GM21390 (cell line): Measurements from ENCODE around the gene BRIP1.
A peak's percentile ranks its signal among the peaks of the same experiment; 100 is the strongest.
"Not testable (repeated sequence)": the region's sequence is repeated elsewhere in the genome, so short reads cannot be mapped to it uniquely, and the experiment has no call there.

Experiments used
- ATAC-seq: cut with Tn5 transposase; IDR thresholded peaks from one replicate; pipeline ENCODE4 v1.9.1; 2021; ENCODE audit not compliant: unreplicated experiment

The BRIP1 gene

DNA sequence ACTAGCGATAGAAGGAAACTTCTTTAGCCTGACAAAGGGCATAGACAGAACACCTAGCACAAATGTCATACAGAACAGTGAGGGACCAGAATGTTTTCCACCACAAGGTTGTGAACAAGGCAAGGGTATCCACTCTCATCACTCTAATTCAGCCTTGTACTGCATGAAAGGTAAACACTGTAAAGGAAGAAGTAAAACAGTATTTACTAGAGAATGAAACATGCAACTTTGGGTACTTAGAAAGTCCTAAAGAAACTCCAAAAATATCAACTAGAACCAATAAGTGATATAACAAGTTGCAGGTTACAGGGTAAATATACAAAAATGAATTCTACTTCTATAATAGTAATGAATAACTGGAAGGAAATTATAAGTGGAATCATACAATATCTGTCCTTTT, 32.2 kb downstream of the BRIP1 start:
- ATAC-seq = no peak

GRCh38 chr17:61828694-61829093, 34.6 kb downstream of the BRIP1 start:
- ATAC-seq = no peak

GRCh38 chr17:61827649-61828395, 35.5 kb downstream of the BRIP1 start:
- ATAC-seq = no peak

DNA sequence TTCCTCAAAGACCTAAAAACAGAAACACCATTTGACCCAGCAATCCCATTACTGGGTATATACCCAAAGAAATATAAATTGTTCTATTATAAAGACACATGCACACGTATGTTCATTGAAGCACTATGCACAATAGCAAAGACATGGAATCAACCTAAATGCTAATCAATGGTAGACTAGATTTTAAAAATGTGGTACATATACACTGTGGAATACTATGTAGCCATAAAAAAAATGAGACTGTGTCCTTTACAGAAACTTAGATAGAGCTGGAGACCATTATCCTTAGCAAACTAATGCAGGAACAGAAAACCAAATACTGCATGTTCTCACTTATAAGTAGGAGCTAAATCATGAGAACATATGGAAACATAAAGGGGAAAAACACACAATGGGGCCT, 36.5 kb downstream of the BRIP1 start:
- not testable (repeated sequence) for ATAC-seq

DNA sequence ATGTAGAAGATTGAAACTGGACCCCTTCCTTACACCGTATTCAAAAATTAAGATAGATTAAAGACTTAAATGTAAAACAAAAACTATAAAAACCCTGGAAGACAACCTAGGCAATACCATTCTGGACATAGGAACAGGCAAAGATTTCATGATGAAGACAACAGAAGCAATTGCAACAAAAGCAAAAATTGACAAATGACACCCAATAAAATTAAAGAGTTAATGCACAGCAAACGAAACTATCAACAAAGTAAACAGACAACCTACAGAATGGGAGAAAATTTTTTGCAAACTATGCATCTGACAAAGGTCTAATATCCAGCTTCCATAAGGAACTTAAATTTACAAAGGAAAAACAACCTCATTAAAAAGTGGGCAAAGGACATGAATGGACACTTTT, 37.1 kb downstream of the BRIP1 start:
- ATAC-seq = not testable (repeated sequence)

DNA sequence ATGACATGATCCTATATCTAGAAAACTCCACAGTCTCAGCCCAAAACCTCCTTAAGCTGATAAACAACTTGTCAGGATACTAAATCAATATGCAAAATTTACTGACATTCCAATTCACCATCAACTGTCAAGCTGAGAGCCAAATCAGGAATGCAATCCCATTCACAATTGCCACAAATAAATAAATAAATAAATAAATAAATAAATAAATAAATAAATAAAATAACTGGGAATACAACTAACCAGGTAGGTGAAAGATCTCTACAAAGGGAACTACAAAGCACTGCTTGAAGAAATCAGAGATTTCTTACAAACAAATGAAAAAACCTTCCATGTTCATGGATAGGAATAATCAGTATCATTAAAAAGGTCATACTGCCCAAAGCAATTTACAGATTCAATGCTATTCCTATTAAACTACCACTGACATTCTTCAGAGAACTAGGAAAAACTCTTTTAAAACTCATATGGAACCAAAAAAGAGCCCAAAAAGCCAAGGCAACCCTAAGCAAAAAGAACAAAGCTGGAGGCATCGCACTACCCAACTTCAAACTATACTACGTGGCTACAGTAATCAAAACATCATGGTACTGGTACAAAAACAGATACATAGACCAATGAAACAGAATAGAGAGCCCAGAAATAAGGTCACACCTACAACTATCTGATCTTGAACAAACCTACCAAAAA, 37.7 kb downstream of the BRIP1 start:
- ATAC-seq = no peak

DNA sequence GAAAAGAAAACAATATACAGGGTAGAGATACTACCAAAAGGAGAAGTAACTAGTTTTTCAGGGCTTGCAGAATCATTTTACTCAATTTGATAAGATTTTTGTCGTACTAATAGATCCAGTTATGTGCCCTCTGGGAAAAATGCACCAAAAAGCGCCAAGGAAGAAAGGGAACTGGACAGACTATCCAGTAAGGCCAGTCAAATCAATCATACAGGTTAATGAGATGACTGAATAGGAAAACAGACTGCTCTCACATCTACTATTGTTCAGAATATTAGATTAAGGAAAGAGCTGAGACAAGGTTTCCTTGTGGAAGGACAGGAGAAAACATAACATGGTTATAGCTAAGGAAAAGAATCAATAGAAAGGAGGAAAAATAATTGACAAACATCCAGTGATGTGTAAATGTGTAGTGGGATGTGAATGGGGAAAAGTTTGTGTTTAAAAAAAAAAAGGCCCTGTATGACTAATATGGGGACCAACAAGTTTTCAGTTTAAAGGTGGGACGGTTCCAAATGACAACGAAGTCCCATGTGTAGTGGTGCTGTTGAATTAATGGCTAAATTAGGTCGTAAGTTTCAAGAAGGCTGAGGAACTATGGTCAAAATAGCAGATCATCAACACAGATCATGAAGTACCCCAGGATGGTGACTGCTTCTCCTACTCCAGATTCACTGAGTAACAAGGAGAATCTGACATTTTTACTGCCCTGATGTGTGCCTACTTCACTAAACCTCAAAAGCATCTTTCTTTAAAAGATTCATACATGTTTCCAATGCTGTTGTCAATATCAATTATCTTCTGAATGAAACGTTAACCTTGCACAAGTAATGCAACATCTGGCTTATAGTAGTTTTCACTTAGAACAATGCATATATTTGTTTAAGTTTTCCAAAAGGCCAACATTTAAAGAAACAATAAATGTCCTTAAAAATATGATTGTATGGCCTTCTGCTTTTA, 40.7 kb downstream of the BRIP1 start:
- ATAC-seq = peak; percentile 54

DNA sequence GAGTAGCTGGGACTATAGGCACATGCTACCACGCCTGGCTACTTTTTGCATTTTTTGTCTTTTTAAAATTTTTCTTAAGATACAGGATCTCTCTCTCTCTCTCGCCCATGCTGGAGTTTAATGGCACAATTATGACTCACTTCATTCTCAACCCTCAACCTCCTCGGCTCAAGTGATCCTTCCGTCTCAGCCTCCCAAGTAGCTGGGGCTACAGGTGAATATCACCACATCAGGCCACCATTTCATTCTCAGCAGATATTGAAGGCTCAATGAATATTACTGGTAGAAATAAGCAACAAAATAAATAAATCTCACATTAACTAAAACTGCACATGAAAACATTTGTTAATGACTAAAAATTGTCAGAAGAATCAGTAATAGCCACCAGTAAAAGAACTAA, 41.7 kb downstream of the BRIP1 start:
- no peak for ATAC-seq

DNA sequence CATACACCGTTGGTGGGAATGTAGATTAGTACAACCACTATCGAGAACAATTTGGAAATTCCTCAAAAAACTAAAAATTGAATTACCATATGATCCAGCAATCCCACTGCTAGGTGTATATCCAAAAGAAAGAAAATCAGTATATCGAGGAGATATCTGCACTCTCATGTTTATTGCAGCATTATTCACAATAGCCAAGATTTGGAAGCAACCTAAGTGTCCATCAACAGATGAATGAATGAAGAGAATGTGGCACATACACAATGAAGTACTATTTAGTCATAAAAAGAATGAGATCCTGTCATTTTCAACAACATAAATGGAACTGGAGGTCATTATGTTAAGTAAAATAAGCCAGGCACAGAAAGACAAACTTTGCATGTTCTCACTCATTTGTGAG, 44.1 kb downstream of the BRIP1 start:
- ATAC-seq = not testable (repeated sequence)

DNA sequence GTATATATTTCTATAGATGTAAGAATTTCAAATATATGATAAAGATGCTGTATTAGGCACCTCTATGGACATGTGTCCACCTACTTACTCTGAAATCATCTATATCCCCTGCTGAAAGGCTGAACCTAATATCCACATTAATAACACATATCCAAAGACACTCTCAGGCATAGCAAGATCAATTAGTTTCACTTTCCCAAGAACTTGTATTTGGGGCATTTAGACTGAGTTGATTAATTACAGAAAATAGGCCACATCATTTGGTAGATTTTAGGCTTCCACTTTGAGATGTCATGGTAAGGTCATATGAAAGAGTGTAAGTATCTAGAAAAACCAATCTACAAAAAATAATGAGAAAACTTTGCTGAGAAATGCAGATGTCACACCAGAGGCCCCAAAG, 45.1 kb downstream of the BRIP1 start:
- no peak for ATAC-seq

- ATAC-seq = no peak
These were observed 45.9 kb downstream of the BRIP1 start for GRCh38 chr17:61817452-61817851.

GRCh38 chr17:61816538-61816937, 46.8 kb downstream of the BRIP1 start:
- ATAC-seq = no peak

- no peak for ATAC-seq
These were observed 47.3 kb downstream of the BRIP1 start for GRCh38 chr17:61815863-61816503.

DNA sequence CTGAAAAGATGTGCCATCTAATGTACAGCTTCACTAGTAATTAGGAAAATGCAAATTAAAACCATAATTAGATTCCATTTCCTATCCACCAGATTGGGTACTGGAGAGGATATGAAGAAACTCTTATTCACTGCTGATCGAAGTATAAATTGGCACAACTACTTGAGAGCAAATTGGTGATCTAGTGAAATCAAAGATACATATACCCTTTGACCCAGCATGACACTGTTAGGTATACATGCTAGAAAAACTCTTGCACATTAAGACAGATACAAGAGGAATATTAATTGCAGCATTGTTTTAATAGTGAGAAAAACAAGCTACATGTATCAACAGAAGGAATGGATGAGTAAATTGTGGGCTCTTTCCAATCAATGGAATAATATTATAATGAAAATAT, 48.8 kb downstream of the BRIP1 start:
- no peak for ATAC-seq

DNA sequence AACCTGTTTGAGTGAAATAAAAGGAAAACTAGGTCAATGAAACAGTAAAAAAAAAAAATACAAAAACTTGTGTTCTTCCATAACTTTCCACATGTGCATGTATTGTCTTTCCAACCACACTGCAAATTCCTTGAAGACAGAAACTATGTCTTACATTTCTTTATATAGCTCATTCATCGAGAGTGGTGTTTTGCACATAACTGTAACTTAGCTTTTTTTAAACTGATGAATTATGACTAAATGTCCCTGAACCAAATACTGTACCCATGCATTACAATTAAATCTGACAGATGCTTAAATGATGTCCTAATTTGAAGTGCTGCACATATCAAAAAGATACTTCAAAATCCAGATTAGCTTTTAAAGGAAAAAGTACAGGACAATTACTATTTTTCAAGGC, 50.1 kb downstream of the BRIP1 start:
- no peak for ATAC-seq

DNA sequence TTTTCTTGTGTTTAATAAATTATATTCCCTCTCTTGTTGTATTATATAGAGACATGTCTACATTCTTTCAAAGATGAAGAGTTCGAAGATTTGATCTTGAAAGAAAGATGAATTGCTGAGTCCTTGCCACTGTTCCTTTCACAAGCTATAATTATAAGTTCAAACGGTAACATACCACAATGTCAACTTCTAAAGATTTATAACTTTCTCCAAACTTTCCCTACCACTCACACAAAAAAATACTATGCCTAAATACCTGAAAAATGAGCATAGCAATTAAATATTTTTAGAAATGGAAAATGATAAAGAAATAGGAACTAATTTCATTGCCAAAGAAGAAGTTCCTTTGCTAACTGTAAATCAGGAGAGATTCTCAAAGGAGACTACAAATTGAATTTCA, 50.6 kb downstream of the BRIP1 start:
- no peak for ATAC-seq

DNA sequence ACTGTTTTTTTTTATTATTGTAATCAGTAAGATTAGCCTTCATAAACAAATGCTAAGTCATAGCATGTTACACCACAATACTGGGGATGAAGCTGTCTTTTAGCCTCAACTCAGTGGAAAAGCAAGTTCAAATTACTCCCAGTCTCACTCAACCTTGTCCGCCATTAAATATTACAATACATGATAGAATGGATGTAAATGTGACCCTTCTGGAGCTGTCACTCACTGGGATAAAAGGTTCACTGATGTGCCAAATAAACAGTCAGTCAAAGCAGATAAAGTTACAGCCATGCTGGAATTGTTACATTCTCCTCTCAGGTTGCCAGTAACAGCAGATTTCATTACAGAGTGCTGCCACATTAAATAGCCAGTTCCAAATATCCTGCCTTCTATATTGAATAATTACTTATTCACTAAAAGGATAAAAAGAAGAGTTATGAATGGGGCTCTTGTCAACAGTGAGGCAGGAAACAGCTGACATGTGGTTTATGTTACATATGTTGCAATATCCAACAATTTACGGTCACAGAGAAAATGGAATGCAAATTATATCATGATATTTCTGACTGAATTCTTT, 53.4 kb downstream of the BRIP1 start:
- ATAC-seq = no peak

DNA sequence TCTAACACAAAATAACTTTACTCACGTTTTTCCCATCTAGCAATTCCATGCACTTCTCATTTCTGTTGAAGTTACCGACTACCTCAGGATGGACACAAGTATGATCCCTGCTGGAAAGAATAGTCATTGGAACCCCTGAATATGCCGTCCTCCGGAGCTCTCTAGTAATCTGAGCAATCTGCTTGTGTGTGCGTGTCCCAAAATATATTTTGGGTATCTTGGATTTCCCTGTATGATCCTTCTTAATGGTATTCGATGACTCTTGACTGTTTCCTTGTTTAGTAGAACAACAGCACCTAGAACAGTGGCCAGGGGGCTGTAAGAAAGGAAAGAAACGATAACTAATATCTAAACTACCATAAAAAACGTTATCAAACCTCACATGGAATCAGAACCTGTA, 54.9 kb downstream of the BRIP1 start:
- ATAC-seq = no peak

GRCh38 chr17:61806936-61807335, 56.4 kb downstream of the BRIP1 start:
- no peak for ATAC-seq

DNA sequence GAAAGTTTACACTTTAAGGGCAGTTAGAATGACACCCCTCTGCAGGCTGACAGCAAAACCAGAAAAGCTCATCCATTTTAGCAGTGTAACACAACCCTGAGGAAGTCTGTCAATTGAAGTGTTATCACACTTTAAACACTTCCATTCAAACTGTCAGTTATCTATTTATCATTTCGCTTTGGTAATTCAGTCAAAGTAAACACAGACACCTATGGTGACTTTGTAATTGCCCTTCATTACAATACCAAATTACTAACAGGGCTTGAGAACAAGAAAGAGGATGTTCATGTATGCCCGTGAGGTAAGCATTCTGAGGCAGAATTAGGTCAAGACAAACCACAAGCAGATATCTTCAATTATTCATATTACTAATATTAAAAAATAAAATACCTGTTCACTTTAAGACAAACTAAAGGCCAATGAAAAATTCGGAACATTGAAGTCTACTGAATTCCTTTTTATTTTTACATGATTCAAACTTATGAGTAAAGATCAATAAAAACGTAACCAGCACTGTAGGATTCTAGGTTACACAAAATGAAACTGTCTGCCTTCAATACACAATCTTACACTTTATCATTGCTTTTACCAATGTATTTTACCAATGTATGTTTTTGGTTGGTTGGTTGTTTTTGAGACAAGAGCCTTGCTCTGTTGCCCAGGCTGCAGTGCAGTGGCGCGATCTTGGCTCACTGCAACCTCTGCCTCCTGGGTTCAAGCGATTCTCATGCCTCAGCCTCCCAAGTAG, 57.1 kb downstream of the BRIP1 start:
- no peak for ATAC-seq
